HepG2 (cell line): ENCODE measurements around the gene RPS5.

Experiments
- AGO1 ChIP-seq: fragments of 200-400 bp; formaldehyde crosslinking; IDR thresholded peaks from 2 replicates; pipeline ENCODE4 v1.6.1; 2017; ENCODE audit warnings: mild to moderate bottlenecking, low read depth, low read length, moderate library complexity; ENCODE audit not compliant: poor library complexity, severe bottlenecking
- CREB1 ChIP-seq, 2 experiments: fragments of 450-650 bp in 1 of 2; IDR thresholded peaks; 2 replicates each; pipeline ENCODE4 v1.6.1; 2016 to 2017; ENCODE audit warnings: control low read depth in 1 of 2, mild to moderate bottlenecking in 1 of 2, missing compliant biosample characterization in 1 of 2, missing genetic modification characterization in 1 of 2
- JUND ChIP-seq: sonication (generic); formaldehyde crosslinking; IDR thresholded peaks from 2 replicates; pipeline ENCODE4 v1.8.0; 2022; ENCODE audit warnings: mild to moderate bottlenecking, missing genetic modification reagents
- PHF8 ChIP-seq: sonication (generic); formaldehyde crosslinking; IDR thresholded peaks from 2 replicates; pipeline ENCODE4 v1.5.0; 2020; ENCODE audit warnings: missing genetic modification reagents
- POLR2A ChIP-seq, 2 experiments: IDR thresholded peaks; 2 replicates each; pipeline ENCODE4 v1.6.1; 2011; ENCODE audit warnings: low read depth in 2 of 2, low read length in 2 of 2, mild to moderate bottlenecking in 1 of 2, moderate library complexity in 1 of 2; ENCODE audit not compliant: insufficient read depth in 1 of 2
- RAD21 ChIP-seq: fragments of 450-650 bp; formaldehyde crosslinking; IDR thresholded peaks from 2 replicates; pipeline ENCODE4 v1.5.0; 2020; ENCODE audit warnings: mild to moderate bottlenecking
- SRY ChIP-seq: sonication (generic); formaldehyde crosslinking; IDR thresholded peaks from 2 replicates; pipeline ENCODE4 v1.8.0; 2022; ENCODE audit warnings: mild to moderate bottlenecking, missing genetic modification reagents
- TBX2 ChIP-seq: sonication (generic); formaldehyde crosslinking; IDR thresholded peaks from 2 replicates; pipeline ENCODE4 v1.5.0; 2020; ENCODE audit warnings: missing genetic modification reagents, mild to moderate bottlenecking, borderline replicate concordance
- ZNF816 ChIP-seq: sonication (generic); formaldehyde crosslinking; IDR thresholded peaks from 2 replicates; pipeline ENCODE4 v1.8.0; 2022; ENCODE audit warnings: missing genetic modification reagents, mild to moderate bottlenecking, borderline replicate concordance
- TF ChIP-seq, protein P1 (sequence below): sonication (generic); formaldehyde crosslinking; IDR thresholded peaks from 2 replicates; pipeline ENCODE4 v1.5.0; 2020; ENCODE audit warnings: mild to moderate bottlenecking, missing genetic modification reagents, moderate library complexity
- TF ChIP-seq, protein P2 (sequence below): IDR thresholded peaks from 2 replicates; pipeline ENCODE4 v1.6.1; 2016; ENCODE audit warnings: missing compliant biosample characterization, missing genetic modification reagents, borderline replicate concordance
- TF ChIP-seq, protein P3 (sequence below): sonication (generic); formaldehyde crosslinking; IDR thresholded peaks from 2 replicates; pipeline ENCODE4 v1.4.0; 2020; ENCODE audit warnings: missing genetic modification reagents

DNA sequence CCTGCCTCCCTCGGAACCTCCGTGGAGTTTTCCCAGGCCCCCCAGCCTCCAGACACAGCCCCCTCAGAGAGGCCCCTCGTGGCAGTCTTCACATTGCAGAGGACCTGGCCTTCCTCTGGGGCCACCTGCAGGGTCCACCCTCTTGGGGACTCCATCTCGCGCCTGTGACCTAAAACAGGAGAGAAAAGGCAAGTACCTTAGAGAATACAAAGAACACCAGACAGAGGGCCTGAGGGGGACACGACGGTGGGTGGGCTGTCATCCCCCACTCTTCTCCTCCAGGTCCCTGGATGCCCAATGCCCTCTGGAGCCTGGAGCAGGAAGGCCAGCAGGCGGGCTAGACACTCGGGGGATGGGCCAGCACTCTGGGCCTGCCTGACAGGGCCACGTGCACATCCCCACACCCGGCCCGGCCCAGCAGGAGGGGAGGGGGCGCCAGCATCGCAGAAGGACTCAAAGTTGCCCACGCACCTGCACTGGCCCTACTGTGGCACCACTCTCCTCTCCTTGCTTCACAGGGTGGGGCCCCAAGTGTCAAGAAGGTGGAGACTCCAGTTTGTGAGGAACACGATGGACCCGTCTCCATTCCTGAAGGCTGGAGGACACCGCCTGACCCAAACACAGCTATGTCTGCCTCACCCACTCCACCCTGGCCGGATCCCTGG is 29.5 kb upstream of the RPS5 start:
- TF ChIP-seq, protein P1, sequence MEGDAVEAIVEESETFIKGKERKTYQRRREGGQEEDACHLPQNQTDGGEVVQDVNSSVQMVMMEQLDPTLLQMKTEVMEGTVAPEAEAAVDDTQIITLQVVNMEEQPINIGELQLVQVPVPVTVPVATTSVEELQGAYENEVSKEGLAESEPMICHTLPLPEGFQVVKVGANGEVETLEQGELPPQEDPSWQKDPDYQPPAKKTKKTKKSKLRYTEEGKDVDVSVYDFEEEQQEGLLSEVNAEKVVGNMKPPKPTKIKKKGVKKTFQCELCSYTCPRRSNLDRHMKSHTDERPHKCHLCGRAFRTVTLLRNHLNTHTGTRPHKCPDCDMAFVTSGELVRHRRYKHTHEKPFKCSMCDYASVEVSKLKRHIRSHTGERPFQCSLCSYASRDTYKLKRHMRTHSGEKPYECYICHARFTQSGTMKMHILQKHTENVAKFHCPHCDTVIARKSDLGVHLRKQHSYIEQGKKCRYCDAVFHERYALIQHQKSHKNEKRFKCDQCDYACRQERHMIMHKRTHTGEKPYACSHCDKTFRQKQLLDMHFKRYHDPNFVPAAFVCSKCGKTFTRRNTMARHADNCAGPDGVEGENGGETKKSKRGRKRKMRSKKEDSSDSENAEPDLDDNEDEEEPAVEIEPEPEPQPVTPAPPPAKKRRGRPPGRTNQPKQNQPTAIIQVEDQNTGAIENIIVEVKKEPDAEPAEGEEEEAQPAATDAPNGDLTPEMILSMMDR (CRISPR knock-in tag): no peak
- TF ChIP-seq CREB1 (IDR thresholded peaks at IDR 0.05) (no peak), CREB1 (CRISPR knock-in tag; IDR thresholded peaks at IDR 0.05) (no peak), PHF8 (CRISPR knock-in tag) (no peak), RAD21 (CRISPR knock-in tag) (no peak), SRY (CRISPR knock-in tag) (no peak), POLR2A (IDR thresholded peaks at IDR 0.05; ENCODE audit: insufficient read depth in 1 of 2, low read depth in 2 of 2, low read length in 2 of 2) (no peak), ZNF816 (CRISPR knock-in tag) (no peak), AGO1 (no peak), TBX2 (CRISPR knock-in tag) (no peak), JUND (CRISPR knock-in tag) (no peak)
- TF ChIP-seq, protein P2, sequence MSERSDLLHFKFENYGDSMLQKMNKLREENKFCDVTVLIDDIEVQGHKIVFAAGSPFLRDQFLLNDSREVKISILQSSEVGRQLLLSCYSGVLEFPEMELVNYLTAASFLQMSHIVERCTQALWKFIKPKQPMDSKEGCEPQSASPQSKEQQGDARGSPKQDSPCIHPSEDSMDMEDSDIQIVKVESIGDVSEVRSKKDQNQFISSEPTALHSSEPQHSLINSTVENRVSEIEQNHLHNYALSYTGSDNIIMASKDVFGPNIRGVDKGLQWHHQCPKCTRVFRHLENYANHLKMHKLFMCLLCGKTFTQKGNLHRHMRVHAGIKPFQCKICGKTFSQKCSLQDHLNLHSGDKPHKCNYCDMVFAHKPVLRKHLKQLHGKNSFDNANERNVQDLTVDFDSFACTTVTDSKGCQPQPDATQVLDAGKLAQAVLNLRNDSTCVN (CRISPR knock-in tag): no peak
- TF ChIP-seq, protein P3, sequence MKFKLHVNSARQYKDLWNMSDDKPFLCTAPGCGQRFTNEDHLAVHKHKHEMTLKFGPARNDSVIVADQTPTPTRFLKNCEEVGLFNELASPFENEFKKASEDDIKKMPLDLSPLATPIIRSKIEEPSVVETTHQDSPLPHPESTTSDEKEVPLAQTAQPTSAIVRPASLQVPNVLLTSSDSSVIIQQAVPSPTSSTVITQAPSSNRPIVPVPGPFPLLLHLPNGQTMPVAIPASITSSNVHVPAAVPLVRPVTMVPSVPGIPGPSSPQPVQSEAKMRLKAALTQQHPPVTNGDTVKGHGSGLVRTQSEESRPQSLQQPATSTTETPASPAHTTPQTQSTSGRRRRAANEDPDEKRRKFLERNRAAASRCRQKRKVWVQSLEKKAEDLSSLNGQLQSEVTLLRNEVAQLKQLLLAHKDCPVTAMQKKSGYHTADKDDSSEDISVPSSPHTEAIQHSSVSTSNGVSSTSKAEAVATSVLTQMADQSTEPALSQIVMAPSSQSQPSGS (CRISPR knock-in tag): no peak
